Measurements from ENCODE around the gene SRMS. TPM values are rescaled to one million over a fixed set of nuclear protein-coding genes. Genes with fewer than 3 reads are reported as not detected.
A peak's percentile ranks its signal among the peaks of the same experiment; 100 is the strongest.

Gene SRMS
- total RNA-seq, 6 donors from 2014 or later, result not detected

DNA sequence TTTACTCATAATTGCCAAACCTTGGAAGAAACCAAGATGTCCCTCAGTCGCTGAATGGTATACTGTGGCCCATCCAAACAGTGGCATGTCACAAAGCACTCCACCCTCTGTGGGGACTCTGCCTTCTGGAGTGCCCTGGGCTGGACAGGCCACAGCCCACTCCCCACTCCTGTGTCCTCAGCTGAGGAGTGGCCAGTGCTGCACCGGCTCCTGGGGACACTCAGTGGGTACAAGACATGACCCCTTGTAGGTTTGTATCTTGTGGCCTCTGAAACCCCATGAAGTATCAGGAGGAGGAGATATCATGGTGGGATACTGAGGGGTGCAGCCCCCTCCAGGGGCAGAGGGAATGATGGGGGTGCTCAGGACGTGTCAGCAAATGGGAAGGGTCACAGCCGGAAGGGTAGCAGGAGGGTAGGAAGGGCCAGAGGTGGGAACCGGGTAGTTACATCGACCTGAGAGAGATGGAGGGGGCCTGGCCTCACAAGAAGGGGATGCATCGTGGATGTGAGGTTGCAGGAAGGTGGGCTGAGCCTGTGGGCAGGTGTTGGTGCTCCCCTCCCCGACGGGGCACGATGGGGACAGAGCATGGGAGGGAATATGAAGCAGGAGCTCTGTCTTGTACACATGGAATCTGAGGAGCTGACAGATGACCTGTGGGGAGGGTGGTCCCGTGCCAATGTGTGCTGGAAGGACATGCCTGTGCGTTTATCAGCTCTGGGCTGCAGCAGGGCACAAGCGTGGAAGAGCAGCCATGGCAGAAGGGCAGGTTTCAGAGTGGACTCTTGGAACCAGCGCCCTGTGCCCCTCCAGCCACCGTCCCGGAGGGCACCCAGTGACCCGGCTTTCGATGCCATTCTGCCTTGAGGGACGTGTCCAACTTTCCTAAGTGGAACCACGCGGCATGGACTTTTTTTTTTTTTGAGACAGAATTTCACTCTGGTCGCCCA lies 38.3 kb upstream of the SRMS start:
- WGBS, 2 donors, result 82 to 87% methylated on average over 17 to 22 of the region's 22 CpGs
- no peaks in the 10 kb centered on the region for H3K27me3 ChIP-seq
- DNase-seq (peak in 1 of 2 donors; percentile 52), ATAC-seq (ENCODE audit: low FRiP score in 2 of 2) (no peak)
- no peak for TF ChIP-seq POLR2AphosphoS5 (IDR thresholded peaks at IDR 0.05)
- TF ChIP-seq, protein P1, sequence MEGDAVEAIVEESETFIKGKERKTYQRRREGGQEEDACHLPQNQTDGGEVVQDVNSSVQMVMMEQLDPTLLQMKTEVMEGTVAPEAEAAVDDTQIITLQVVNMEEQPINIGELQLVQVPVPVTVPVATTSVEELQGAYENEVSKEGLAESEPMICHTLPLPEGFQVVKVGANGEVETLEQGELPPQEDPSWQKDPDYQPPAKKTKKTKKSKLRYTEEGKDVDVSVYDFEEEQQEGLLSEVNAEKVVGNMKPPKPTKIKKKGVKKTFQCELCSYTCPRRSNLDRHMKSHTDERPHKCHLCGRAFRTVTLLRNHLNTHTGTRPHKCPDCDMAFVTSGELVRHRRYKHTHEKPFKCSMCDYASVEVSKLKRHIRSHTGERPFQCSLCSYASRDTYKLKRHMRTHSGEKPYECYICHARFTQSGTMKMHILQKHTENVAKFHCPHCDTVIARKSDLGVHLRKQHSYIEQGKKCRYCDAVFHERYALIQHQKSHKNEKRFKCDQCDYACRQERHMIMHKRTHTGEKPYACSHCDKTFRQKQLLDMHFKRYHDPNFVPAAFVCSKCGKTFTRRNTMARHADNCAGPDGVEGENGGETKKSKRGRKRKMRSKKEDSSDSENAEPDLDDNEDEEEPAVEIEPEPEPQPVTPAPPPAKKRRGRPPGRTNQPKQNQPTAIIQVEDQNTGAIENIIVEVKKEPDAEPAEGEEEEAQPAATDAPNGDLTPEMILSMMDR (IDR thresholded peaks at IDR 0.05), result no peak
- no peak for TF ChIP-seq EP300 (IDR thresholded peaks at IDR 0.05)
- no peak for TF ChIP-seq POLR2A (IDR thresholded peaks at IDR 0.05)
- no peak overlapping the region for H3K27ac ChIP-seq
- no peaks in the 10 kb centered on the region for H3K9me3 ChIP-seq
- H3K4me3 ChIP-seq, result no peak overlapping the region
- peaks cover 6 to 28% (median 24%) of the 10 kb centered on the region in 4 donors for H3K36me3 ChIP-seq
- H3K4me1 ChIP-seq, result no peaks in the 10 kb centered on the region

DNA sequence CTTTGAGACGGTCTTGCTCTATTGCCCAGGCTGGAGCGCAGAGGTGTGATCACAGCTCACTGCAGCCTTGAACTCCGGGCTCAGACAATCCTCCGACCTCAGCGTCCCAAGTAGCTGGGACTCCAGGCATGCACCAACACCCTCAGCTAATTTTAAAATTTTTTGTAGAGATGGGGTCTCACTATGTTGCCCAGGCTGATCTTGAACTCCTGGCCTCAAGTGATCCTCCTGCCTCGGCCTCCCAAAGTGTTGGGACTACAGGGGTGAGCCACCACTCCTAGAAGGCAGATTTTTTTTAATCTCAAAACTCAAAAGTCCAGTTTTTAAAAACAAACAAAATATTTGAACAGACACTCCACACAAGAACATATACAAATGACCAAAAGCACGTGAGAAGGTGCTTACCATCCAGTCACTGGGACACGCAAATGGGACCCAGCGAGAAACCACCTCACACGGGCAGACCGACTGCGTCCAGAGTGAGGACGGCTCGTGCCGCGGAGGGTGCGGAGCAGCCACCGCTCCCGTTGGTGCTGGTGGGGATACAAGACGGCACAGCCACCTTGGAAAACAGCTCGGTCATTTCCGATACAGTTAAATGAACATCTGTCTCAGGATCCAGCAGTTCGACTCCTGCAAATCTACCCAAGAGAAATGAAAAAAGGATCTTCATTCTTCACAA lies 35.0 kb upstream of the SRMS start:
- no peak overlapping the region for H3K27ac ChIP-seq
- DNase-seq (peak in 1 of 2 donors; percentile 54), ATAC-seq (ENCODE audit: low FRiP score in 2 of 2) (no peak)

DNA sequence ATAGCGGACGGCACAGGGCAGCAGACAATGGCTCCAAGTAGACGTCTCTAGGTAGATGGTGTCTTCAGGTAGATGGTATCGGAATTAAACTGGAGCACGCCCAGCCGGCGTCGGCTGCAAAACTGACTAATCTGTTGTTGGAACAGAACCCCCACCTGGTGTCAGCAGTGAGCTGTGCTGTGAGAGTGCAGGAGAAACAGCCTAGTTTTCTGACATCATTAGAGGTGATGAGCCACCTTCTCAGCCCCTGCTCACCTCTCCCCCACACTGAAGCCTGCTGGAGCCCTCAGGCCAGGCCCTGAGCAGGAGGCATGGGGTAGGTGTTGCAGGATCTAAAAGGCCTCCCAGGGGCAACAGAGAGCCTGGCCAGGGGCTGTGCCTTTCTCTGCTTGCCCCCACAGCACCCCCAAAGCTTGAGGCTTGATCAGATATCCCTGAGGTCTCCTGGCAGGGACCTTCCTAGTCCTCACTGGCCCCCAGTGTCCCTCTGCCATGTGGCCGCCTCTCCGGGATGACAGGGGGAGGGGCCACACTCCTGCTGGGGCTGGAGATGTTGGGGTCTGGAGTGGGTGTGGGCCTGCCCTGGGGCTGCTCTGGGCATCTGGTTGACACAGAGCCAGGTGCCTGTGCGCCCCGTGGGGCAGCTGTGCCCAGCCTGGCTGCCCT lies 33.4 kb upstream of the SRMS start:
- H3K4me3 ChIP-seq, result no peak overlapping the region
- H3K27ac ChIP-seq, result no peak overlapping the region
- no peaks in the 10 kb centered on the region for H3K36me3 ChIP-seq
- H3K4me1 ChIP-seq, result no peaks in the 10 kb centered on the region
- H3K27me3 ChIP-seq, result no peaks in the 10 kb centered on the region
- DNase-seq (peak in 1 of 2 donors; percentile 34), ATAC-seq (ENCODE audit: low FRiP score in 2 of 2) (peak; percentile 11 to 14)
- H3K9me3 ChIP-seq, result no peaks in the 10 kb centered on the region
- 53 to 63% methylated on average over 6 to 11 of the region's 12 CpGs for WGBS, 2 donors
- no peak for TF ChIP-seq POLR2AphosphoS5 (IDR thresholded peaks at IDR 0.05)
- no peak for TF ChIP-seq EP300 (IDR thresholded peaks at IDR 0.05)
- TF ChIP-seq POLR2A (IDR thresholded peaks at IDR 0.05), result no peak
- TF ChIP-seq, protein P1 (IDR thresholded peaks at IDR 0.05), result peak in 3 of 6 experiments; percentile 16 to 22 (median 19)

More for the DNA sequence above, 35.0 kb upstream of the SRMS start:
- Histone ChIP-seq H3K36me3 (no peaks in the 10 kb centered on the region), H3K27me3 (no peaks in the 10 kb centered on the region), H3K4me3 (no peak overlapping the region), H3K4me1 (no peaks in the 10 kb centered on the region), H3K9me3 (no peaks in the 10 kb centered on the region)
- TF ChIP-seq, protein P1 (IDR thresholded peaks at IDR 0.05), result no peak
- TF ChIP-seq POLR2A (IDR thresholded peaks at IDR 0.05) (no peak), POLR2AphosphoS5 (IDR thresholded peaks at IDR 0.05) (no peak), EP300 (IDR thresholded peaks at IDR 0.05) (no peak)
- WGBS, 2 donors, result 81 to 86% methylated on average over 22 to 23 of the region's 23 CpGs

DNA sequence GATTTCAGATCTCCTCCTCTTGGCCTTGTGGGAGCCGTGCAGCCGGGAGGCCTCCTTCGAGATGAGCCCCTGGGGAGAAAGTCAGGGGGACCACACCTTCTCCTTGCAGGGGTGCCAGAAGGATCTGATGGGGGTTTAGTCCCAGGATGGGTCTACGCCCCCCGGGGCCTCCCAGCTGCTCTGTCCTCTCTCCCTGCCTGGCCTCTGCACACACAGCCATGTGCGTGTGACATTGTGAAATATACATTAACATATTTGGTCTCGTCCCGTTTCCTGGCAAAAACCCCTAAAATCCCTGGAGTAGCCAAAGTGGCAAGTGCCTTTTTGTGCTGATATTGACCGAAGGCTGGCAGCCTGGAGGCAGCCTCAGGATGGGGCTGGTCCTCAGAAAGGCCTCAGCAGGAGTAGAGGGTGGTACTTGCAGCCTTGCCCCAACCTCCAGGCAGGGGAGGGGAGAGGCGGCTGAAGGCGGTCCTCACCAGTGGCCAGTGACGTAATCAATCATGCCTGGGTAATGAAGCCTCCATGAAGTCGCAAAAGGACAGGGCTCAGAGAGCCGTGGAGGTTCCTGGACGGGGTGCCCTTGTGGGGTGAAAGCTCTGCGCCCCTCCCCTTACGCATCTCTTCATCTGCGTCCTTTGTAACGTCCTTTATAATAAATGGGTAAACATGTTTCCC lies 31.6 kb upstream of the SRMS start:
- ATAC-seq (ENCODE audit: low FRiP score in 2 of 2), result no peak
- no peaks in the 10 kb centered on the region for H3K9me3 ChIP-seq
- no peaks in the 10 kb centered on the region for H3K27me3 ChIP-seq
- TF ChIP-seq, protein P1 (IDR thresholded peaks at IDR 0.05), result no peak
- TF ChIP-seq POLR2AphosphoS5 (IDR thresholded peaks at IDR 0.05) (no peak), EP300 (IDR thresholded peaks at IDR 0.05) (no peak), POLR2A (IDR thresholded peaks at IDR 0.05) (no peak)
- no peaks in the 10 kb centered on the region for H3K36me3 ChIP-seq
- H3K4me1 ChIP-seq, result peaks cover 5 to 9% (median 7%) of the 10 kb centered on the region in 4 donors
- DNase-seq, result peak in 1 of 2 donors; percentile 15
- 77 to 82% methylated on average over 12 to 19 of the region's 19 CpGs for WGBS, 2 donors
- H3K27ac ChIP-seq, result no peak overlapping the region
- H3K4me3 ChIP-seq, result no peak overlapping the region
